K562 (cell line): ENCODE data around the gene VSIG10L2.

Experiments used
- EP300 ChIP-seq: IDR thresholded peaks from 2 replicates; pipeline ENCODE4 v1.6.1; 2012; ENCODE audit warnings: low read length, improper control_type of control experiment
- HDAC6 ChIP-seq: IDR thresholded peaks from 2 replicates; pipeline ENCODE4 v1.6.1; 2012; ENCODE audit warnings: low read depth, mild to moderate bottlenecking, control low read depth, inconsistent platforms, low read length, moderate library complexity
- MYC ChIP-seq, 2 experiments: fragments of 250-450 bp in 1 of 2; sonication (Bioruptor Pico) in 1 of 2; IDR thresholded peaks; 2 replicates each; pipeline versions ENCODE4 v1.5.1 to v1.6.1; 2012 to 2021; ENCODE audit warnings: low read depth in 2 of 2, borderline replicate concordance in 1 of 2, improper control_type of control experiment in 1 of 2, low read length in 1 of 2, mild to moderate bottlenecking in 1 of 2, moderate library complexity in 1 of 2
- ZNF316 ChIP-seq: fragments of 450-650 bp; IDR thresholded peaks from 2 replicates; pipeline ENCODE4 v1.6.1; 2016
- TF ChIP-seq, protein P1 (sequence below): IDR thresholded peaks from 2 replicates; pipeline ENCODE4 v1.6.1; 2016; ENCODE audit warnings: missing genetic modification characterization, missing compliant biosample characterization
- TF ChIP-seq, protein P2 (sequence below): sonication (generic); formaldehyde crosslinking; IDR thresholded peaks from 2 replicates; pipeline ENCODE4 v1.8.1; 2023; ENCODE audit warnings: mild to moderate bottlenecking, missing genetic modification reagents, moderate library complexity
- TF ChIP-seq, protein P3 (sequence below), 2 experiments: fragments of 450-650 bp; formaldehyde crosslinking in 1 of 2; IDR thresholded peaks; 2 replicates each; pipeline versions ENCODE4 v1.4.0 to v1.6.1; 2014 to 2020; ENCODE audit warnings: mild to moderate bottlenecking in 2 of 2, borderline replicate concordance in 1 of 2, low read depth in 1 of 2
- TF ChIP-seq, protein P4 (sequence below): sonication (generic); formaldehyde crosslinking; IDR thresholded peaks from 2 replicates; pipeline ENCODE4 v1.9.0; 2022; ENCODE audit warnings: mild to moderate bottlenecking, missing genetic modification reagents

DNA sequence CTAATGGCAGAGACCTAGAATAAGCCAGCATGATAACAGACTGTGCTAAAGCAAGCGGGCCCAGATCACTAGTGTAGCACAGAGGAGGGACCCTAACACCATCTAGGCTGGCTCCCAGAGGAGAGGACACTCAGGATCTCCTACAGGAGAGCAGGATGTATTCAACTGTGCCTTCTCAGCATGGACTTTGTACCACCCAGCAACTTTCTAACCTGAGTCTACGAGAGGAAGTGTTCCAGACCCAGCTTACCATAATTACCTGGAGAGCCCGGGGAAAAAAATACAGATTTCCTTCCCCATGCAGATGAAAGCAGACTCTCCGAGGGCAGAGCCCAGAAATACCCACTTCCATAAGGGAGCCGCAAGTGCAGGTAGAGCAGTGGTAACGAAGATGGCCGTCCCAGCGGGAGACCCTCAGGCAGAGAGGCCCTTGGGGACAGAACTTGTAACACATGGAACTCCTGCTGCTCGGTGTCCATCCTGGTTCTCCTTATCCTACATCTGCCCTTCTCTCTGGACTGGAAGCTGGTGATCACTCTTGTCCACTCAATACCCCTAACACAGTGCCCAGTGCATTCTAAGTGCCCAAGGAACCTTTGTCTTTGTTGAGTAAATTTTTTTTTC, 21.3 kb upstream of the VSIG10L2 start:
- no peak for TF ChIP-seq ZNF316
- TF ChIP-seq, protein P1, sequence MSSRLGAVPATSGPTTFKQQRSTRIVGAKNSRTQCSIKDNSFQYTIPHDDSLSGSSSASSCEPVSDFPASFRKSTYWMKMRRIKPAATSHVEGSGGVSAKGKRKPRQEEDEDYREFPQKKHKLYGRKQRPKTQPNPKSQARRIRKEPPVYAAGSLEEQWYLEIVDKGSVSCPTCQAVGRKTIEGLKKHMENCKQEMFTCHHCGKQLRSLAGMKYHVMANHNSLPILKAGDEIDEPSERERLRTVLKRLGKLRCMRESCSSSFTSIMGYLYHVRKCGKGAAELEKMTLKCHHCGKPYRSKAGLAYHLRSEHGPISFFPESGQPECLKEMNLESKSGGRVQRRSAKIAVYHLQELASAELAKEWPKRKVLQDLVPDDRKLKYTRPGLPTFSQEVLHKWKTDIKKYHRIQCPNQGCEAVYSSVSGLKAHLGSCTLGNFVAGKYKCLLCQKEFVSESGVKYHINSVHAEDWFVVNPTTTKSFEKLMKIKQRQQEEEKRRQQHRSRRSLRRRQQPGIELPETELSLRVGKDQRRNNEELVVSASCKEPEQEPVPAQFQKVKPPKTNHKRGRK (tag): no peak
- TF ChIP-seq, protein P2, sequence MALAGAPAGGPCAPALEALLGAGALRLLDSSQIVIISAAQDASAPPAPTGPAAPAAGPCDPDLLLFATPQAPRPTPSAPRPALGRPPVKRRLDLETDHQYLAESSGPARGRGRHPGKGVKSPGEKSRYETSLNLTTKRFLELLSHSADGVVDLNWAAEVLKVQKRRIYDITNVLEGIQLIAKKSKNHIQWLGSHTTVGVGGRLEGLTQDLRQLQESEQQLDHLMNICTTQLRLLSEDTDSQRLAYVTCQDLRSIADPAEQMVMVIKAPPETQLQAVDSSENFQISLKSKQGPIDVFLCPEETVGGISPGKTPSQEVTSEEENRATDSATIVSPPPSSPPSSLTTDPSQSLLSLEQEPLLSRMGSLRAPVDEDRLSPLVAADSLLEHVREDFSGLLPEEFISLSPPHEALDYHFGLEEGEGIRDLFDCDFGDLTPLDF (CRISPR knock-in tag): no peak
- no peak for TF ChIP-seq MYC (IDR thresholded peaks at IDR 0.05; ENCODE audit: low read depth, low read length)
- TF ChIP-seq MYC (CRISPR knock-in tag; IDR thresholded peaks at IDR 0.05; ENCODE audit: borderline replicate concordance, low read depth): no peak
- TF ChIP-seq, protein P3, sequence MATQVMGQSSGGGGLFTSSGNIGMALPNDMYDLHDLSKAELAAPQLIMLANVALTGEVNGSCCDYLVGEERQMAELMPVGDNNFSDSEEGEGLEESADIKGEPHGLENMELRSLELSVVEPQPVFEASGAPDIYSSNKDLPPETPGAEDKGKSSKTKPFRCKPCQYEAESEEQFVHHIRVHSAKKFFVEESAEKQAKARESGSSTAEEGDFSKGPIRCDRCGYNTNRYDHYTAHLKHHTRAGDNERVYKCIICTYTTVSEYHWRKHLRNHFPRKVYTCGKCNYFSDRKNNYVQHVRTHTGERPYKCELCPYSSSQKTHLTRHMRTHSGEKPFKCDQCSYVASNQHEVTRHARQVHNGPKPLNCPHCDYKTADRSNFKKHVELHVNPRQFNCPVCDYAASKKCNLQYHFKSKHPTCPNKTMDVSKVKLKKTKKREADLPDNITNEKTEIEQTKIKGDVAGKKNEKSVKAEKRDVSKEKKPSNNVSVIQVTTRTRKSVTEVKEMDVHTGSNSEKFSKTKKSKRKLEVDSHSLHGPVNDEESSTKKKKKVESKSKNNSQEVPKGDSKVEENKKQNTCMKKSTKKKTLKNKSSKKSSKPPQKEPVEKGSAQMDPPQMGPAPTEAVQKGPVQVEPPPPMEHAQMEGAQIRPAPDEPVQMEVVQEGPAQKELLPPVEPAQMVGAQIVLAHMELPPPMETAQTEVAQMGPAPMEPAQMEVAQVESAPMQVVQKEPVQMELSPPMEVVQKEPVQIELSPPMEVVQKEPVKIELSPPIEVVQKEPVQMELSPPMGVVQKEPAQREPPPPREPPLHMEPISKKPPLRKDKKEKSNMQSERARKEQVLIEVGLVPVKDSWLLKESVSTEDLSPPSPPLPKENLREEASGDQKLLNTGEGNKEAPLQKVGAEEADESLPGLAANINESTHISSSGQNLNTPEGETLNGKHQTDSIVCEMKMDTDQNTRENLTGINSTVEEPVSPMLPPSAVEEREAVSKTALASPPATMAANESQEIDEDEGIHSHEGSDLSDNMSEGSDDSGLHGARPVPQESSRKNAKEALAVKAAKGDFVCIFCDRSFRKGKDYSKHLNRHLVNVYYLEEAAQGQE (IDR thresholded peaks at IDR 0.05; ENCODE audit: borderline replicate concordance): no peak
- TF ChIP-seq, protein P3 (CRISPR knock-in tag; IDR thresholded peaks at IDR 0.05; ENCODE audit: low read depth): no peak
- TF ChIP-seq EP300: no peak
- TF ChIP-seq HDAC6: no peak
- TF ChIP-seq, protein P4, sequence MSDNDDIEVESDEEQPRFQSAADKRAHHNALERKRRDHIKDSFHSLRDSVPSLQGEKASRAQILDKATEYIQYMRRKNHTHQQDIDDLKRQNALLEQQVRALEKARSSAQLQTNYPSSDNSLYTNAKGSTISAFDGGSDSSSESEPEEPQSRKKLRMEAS (CRISPR knock-in tag): no peak
